ENCODE measurements around the gene TTLL11. TPM values are rescaled to one million over a fixed set of nuclear protein-coding genes. Genes with fewer than 3 reads are reported as not detected.

The TTLL11 gene
- total RNA-seq, 2 donors from 2014 or later: 11.8 to 20.4 TPM

DNA sequence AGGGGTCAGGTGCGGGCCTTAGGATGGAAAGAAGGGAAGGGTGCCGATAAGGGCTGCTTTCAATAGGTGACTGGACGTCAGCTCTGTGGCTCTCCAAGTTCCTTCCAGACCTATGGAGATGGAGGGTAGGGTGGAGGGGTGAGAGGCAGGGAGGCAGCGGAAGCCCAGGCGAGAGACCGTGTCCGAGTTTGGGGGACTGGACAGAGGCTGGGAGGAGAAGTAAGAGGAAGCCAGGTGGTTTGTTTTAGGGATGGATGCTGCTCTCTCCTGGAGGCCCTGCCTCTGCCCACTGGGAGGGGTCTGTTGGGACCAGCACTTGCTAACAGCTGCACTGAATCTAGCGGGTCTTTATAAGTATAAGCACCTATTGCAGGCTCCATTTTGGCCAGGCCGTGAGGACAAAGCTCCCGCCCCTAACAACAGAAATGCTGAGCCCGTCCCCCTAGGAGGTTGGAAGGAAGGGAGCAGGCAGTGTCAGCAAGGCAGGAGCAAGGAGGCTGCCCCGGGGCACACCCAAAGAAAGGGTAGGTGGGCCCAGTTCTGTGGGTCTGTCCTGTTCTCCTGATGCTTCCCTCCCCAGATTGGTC, 274.2 kb downstream of the TTLL11 start:
- DNase-seq (ENCODE audit: low spot score): no peak
- intact Hi-C loops (cut with DNase I): no loop called here

- DNase-seq (ENCODE audit: low spot score): no peak
- intact Hi-C loops (cut with DNase I): no loop called here
Observed at GRCh38 chr9:121818016-121818661, 275.0 kb downstream of the TTLL11 start.

DNA sequence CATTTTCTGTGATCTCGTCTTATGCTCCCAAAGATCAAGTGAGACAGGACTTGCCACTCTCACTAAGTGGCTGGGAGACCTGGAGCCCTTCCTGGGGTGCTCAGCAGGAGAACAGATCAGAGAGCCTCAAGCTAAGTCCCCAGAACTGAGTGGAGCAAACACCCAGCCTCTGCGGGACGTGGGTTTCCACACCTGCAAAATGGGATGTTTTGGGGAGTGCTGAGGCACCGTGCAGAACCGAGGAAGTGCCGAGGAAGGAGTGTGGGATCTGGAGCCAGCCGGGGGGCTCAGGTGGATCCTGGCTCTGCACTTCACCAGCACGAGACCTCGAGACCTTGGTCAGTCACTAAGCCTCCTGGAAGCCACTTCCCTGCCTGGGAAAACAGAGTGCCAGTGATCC, 275.6 kb downstream of the TTLL11 start:
- intact Hi-C loops (cut with DNase I): no loop called here
- no peak for DNase-seq (ENCODE audit: low spot score)

DNA sequence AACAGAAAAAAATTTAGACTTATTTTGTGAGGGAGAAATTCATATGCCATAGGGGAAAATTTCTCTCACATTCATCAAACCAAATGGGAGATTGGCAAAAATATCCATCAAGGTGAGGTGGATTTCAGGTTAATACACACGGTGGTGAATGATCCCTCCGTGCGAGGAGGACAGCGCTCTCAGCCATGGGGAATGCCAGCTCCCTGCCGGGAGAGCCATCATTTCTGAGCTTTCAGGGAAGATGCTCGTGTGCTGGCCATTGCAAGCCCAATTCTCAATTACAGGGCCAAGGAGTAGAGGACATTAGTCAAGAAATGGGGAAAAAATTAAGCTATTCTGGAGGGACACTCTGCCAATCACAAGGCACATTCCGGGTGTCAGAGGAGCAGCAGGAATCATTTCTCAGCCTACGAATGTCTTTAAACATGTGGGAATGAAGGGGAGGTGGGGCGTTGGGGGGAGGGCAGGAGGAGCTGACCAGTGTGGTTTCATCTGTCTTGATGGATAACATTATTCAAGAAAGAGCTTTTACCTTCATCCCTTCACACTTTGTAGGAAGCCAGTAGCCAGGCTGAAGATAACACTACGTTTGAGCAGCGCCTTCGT, 276.2 kb downstream of the TTLL11 start:
- no peak for DNase-seq (ENCODE audit: low spot score)
- intact Hi-C loops (cut with DNase I): no loop called here

DNA sequence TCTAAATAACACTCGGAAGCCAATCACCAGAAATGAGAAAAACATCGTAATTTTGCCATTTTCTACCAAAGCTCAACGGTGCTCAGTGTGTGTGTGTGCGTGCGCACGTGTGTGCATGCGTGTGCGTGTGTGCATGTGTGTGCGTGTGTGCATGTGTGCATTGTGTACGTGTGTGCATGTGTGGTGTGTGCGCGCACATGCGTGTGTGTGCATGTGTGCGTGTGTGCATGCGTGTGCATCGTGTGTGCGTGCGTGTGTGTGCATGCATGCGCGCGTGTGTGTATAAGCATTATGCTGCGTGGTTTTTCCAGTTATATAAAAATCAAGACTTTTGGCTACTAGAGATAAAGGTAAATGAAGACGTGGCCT, 276.7 kb downstream of the TTLL11 start:
- intact Hi-C loops (cut with DNase I): no loop called here
- DNase-seq (ENCODE audit: low spot score): no peak

DNA sequence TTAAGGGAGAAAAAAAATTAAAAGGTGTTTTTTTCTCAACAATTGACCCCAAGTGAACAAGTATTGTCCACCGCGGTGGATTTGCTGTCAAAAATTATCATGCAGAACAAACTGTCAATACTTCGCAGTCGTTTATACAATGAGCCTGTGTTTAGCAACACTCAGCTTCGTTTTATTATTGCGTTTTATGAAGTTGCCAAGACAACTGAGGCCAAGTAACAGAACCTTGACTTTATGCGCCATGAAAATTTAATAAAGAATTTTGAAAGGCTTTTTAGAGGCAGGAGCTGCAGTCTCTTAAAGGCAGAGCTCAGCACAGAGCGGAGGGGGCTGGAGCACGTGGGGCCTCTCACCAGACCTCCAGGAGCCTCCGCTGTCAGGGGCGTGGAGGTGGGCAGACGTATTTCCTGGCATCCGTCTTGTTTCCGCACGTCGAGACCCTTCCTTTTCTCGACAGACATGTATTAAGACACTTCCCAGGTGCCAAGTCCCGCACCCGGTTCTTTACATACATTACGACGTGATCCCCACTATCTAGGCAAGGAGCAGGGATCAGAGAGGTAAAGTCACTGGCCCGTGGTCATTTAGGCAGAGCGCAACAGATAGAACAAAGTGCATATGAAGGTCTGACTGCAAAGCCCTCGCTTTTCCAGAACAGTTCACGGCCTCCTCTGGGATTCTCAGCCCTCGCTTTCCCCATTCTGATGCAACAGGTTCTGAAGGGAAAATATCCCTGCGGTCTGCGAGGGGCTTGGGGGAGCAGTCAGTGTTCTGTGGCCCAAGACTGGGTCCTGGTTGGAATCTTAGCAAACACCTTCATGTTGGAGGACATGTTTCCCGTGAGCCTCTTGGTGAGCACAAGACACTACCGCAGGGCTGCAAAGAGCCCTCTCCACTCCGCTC, 277.3 kb downstream of the TTLL11 start:
- no peak for DNase-seq (ENCODE audit: low spot score)
- intact Hi-C loops (cut with DNase I): no loop called here

- no peak for DNase-seq (ENCODE audit: low spot score)
- intact Hi-C loops (cut with DNase I): no loop called here
Observed at GRCh38 chr9:121815084-121815483, 278.0 kb downstream of the TTLL11 start.

GRCh38 chr9:121814594-121814993, 278.5 kb downstream of the TTLL11 start:
- DNase-seq (ENCODE audit: low spot score): no peak
- intact Hi-C loops (cut with DNase I): no loop called here

DNA sequence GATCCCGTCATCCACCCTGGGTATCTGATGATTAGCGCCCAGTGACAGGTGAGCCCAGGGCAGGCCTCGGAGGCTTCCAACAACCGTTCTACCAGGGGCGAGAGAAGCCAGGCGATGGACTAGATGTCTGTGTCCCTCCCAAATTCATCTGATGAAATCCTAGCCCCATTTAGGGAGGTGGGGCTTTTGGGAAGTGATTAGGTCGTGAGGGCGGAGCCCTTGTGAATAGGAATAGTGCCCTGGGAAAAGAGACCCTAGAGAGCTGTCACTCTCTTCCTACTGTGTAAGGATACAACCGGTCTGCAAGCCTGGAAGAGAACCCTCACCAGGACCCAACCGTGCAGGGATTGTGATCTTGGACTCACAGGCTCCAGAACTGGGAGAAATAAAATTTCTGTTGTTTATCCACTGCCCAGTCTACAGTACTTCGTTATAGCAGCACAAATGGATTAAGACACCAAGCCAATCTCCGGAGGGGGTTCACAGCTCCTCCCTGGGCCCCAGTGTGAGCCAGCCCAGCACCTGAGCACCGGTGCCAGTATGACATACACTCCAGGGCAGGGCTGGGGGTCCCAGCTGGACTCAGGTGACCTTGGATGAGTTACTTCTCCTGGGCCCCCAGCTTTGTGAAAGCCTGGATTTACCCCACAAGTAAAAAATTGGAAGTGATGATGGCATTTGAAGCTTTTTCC, 279.4 kb downstream of the TTLL11 start:
- intact Hi-C loops (cut with DNase I): loop anchor here in 1 of 2 donors (2.0 kb wide), 1 partner anchor 163 kb away; the partner anchor contains the start of gene DAB2IP
- DNase-seq (ENCODE audit: low spot score): no peak

DNA sequence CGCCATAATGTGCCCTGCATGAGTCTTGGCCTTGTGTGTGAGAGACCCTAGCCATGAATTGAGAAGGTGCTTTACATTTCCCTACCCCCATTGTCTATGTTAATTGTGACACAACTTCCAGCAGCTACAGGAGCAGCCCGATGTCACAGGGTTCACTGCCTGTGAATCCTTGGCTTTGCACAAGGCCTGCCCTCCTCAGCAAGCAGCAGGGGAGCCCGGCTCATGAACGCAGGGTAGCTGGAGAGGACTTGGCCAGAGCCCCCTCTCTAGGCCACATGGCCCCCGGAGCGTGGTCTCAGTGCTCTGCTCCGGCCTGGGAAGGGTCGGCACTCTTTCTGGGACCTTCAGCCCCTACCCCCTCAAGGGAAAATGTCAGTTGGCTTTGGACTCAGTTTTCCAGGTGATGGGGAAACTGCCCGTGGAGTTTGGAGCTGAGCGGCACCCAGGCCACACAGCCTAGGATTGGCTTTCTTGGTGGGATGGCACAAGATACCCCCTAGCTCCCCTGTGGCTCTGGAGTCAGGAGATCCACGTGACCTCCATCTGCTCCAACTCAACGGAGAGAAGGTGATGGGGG, 280.9 kb downstream of the TTLL11 start:
- DNase-seq (ENCODE audit: low spot score): no peak
- intact Hi-C loops (cut with DNase I): loop anchor here in 1 of 2 donors (2.0 kb wide), 1 partner anchor 161 kb away; the partner anchor contains the start of gene DAB2IP

DNA sequence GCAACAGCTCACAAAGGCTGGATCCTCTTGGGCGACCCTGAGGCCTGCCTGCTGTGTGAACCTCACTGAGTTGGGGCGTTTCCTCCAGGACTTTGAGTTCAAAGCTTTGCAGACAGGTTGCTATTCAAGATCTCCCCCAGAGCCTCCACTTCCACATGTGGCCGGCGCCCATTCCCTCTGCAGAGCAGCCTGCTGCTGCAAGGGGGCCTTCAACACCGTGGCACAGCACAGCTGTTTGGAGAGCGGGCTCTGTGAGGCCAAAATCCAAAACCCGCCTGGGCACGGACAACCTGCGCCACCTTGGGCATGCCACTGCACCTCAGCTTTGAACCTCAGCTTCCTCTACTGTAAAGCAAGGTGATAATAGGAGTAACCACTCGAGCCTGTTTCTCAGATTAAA, 281.4 kb downstream of the TTLL11 start:
- no peak for DNase-seq (ENCODE audit: low spot score)
- intact Hi-C loops (cut with DNase I): loop anchor here in 1 of 2 donors (2.0 kb wide), 1 partner anchor 161 kb away; the partner anchor contains the start of gene DAB2IP

GRCh38 chr9:121811140-121811539, 282.0 kb downstream of the TTLL11 start:
- intact Hi-C loops (cut with DNase I): no loop called here
- no peak for DNase-seq (ENCODE audit: low spot score)

GRCh38 chr9:121810489-121810888, 282.6 kb downstream of the TTLL11 start:
- intact Hi-C loops (cut with DNase I): no loop called here
- DNase-seq (ENCODE audit: low spot score): no peak

GRCh38 chr9:121809356-121810050, 283.6 kb downstream of the TTLL11 start:
- no peak for DNase-seq (ENCODE audit: low spot score)
- intact Hi-C loops (cut with DNase I): no loop called here

- no peak for DNase-seq (ENCODE audit: low spot score)
- intact Hi-C loops (cut with DNase I): no loop called here
Observed at GRCh38 chr9:121808781-121809180, 284.3 kb downstream of the TTLL11 start.

GRCh38 chr9:121807823-121808278, 285.3 kb downstream of the TTLL11 start:
- DNase-seq (ENCODE audit: low spot score): no peak
- intact Hi-C loops (cut with DNase I): no loop called here

DNA sequence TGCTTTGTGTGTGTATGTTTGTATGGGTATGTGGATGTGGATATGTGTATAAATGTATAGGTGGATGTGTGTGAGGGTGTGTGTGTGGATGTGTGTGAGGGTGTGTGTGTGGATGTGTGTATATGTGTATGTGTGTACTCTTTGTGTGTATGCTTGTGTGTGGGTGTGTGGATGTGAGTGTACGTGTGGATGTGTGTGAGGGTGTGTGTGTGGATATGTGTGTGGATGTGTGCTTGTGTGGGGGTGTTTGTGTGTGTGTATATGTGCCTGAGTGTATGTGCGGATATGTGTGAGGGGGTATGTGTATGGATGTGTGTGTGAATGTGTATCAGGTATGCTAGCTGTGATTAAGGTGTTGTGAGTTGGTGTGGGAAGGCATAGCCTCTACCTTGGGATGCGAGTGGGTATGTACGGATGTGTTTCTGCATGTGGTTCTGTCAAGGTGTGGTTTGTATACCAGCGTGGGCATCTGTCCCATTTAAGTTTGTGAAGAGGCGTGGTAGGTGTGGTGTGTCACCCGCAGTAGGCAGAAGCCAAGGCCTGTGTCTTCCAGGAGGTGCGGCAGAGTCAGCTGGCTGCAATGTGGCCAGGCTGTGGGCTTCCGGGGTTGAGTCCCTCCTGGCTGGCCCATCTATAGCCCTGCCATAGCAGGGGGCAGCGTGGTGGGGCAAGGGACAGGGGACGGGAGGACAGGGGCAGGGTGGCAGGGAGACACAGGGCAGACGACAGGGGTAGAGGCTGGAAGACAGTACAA, 285.9 kb downstream of the TTLL11 start:
- no peak for DNase-seq (ENCODE audit: low spot score)
- intact Hi-C loops (cut with DNase I): no loop called here

GRCh38 chr9:121802753-121803152, 290.4 kb downstream of the TTLL11 start:
- intact Hi-C loops (cut with DNase I): no loop called here

More at GRCh38 chr9:121802753-121803152, 290.4 kb downstream of the TTLL11 start:
- DNase-seq (ENCODE audit: low spot score): no peak

Data from posterior vena cava (tissue), 2 donors.